ENCODE data around the gene CADPS. TPM values are rescaled to one million over a fixed set of nuclear protein-coding genes. Genes with fewer than 3 reads are reported as not detected.

The CADPS gene
- 0.11 TPM in 1 of 2 replicates, not detected in the other for total RNA-seq (2014; rRNA removed)
- 0.07 TPM for polyA plus RNA-seq (2012)

- DNase-seq (ENCODE audit: low read depth): no peak
These were observed at the start of gene CADPS for GRCh38 chr3:62874711-62875557. Gene CADPS (minus strand): TSS chr3:62875416. CDS start chr3:62875029, 387 bp downstream.

GRCh38 chr3:62923066-62923465 lies 47.9 kb upstream of the CADPS start:
- no peak for DNase-seq (ENCODE audit: low read depth)

DNA sequence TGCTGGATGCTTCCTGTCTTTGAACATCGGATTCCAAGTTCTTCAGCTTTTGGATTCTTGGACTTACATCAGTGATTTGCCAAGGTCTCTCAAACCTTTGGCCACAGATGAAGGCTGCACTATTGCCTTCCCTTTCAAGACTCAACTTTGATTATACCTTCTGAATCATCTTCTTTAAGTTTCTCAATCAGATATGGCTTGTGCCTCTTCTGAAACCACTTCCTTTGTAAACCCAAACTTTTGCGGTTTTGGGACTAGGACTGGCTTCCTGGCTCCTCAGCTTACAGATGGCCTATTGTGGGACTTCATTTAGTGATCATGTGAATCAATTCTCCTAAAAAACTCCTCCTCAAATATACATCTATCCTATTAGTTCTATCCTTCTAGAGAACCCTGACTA lies 47.1 kb upstream of the CADPS start:
- no peak for DNase-seq (ENCODE audit: low read depth)

DNA sequence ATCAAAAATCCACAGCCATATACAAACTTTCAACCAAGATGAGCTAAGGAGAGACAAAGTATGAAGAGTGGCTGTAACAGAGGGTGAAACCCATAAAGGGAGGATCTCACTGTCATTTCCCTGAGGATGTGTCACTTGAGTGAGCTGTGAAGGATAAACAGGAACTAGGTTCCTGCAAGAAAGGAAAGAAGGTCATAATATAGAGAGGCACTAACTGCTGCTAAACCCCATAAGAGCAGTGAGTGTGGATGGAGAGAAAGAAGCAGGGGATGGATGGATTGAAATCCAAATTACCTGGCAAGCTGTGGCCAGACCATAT lies 45.2 kb upstream of the CADPS start:
- no peak for DNase-seq (ENCODE audit: low read depth)

- DNase-seq (ENCODE audit: low read depth): no peak
These were observed 44.7 kb upstream of the CADPS start for GRCh38 chr3:62919784-62920465.

DNA sequence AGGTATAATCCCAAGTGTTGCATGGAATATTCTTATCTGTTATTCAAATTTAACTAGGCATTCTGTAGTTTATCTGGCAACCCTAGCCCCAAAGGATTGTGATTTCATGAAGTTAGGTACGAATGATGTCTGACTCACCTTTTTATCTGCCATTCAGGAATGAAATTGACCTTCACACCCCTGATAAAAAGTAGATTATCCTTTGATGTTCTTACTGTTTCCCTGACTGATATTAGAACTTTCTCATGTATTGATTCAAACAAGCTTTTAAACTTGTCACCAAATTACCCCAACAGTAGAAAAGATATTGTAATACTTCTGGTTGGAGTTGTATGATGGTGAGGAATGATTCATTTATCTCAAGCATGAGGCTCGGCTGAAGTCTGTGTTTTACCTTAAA lies 43.6 kb upstream of the CADPS start:
- no peak for DNase-seq (ENCODE audit: low read depth)

DNA sequence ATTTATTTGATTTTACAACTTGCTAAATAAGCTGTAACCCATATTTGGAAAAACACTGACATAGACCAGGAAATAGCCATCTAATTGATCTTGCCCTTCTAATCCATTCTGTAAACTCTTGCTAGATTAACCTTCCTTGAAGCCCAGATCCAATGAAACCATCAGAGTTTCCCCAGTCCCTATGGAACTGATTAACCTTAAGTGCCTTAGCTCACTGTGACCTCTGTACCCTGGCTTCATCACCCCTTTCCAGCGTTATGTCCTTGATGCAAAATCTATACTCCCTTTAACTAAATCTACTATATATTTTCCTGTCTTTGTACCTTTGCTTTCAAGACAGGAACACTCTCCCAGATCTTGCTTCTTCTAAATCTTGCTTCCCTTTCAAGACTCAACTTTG lies 42.9 kb upstream of the CADPS start:
- DNase-seq (ENCODE audit: low read depth): no peak

DNA sequence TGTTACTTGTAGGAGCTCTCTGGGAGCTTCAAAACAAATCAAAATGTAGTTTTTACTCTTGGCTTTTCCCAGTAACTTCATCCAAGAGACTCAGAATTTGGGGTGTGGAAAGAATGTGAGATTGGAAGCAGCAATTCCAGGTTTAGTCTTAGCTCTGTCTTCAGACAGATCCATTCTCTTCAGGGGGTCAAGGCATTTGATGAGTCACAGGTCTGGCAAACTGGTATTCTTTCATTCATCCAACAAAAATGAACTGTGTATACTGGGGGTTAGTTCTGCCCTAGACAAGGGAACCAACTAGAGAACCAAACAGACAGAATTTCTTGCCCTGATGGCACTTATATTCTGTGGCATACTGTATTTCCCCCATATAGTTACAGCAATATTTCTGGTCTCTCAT lies 36.3 kb upstream of the CADPS start:
- no peak for DNase-seq (ENCODE audit: low read depth)

DNA sequence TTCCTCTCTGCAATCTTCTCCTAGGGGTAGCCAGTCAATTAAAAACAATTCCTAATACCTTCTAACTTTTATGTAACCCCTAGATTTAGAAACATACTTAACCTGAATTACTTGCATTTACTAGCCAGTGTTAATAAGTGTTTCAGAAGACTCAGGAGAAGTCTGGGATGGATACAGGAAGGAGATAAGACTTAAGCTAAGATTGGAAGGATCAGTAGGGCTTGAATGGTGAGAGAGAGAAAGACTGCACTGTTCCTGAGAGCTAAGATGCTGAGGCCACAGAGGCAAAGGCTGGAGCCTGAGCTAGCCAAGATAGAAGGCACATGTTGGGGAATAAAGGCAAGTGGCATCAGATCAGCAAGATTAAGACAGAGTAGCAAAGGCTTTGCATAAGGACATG lies 30.1 kb upstream of the CADPS start:
- no peak for DNase-seq (ENCODE audit: low read depth)

- DNase-seq (ENCODE audit: low read depth): no peak
These were observed 23.6 kb upstream of the CADPS start for GRCh38 chr3:62898530-62899496.

DNA sequence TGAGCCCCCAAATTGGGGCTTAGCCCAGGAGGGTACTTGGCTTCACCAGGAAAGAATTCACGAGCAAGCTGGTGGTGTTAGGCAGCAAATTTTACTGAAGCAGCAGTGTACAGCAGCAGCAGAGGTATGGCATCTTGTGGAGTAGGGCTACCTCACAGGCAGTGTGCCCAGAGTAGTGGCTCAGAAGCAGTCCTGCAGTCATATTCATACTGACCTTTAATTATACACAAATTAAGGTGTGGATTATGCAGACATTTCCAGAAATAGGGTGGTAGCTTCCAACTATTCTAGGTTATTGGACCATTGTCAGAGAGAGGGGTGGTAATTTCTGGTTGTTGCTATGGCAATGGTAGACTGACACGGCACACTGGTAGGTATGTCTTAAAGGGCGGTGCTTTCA lies 20.7 kb upstream of the CADPS start:
- DNase-seq (ENCODE audit: low read depth): no peak

- DNase-seq (ENCODE audit: low read depth): no peak
These were observed 17.7 kb upstream of the CADPS start for GRCh38 chr3:62892951-62893350.

DNA sequence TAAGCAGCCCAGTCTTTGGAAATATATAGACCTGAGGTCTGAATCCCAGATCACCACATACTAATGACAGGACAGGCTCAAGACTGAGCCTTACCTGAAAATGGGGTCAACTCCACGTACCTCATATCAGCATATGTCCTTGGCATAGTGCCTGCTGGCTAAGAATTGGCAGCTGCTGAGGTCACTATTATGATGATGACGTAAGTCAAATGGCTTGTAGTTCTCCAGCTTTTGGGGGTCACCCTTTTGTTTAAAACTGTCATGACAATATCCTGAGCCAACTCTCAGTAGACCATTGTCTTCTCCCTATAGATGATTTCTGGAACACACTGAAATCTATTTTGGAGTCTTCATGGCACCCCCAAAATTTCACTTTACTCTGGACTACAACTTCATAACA lies 16.8 kb upstream of the CADPS start:
- no peak for DNase-seq (ENCODE audit: low read depth)

GRCh38 chr3:62888778-62889177 lies 13.6 kb upstream of the CADPS start:
- no peak for DNase-seq (ENCODE audit: low read depth)

DNA sequence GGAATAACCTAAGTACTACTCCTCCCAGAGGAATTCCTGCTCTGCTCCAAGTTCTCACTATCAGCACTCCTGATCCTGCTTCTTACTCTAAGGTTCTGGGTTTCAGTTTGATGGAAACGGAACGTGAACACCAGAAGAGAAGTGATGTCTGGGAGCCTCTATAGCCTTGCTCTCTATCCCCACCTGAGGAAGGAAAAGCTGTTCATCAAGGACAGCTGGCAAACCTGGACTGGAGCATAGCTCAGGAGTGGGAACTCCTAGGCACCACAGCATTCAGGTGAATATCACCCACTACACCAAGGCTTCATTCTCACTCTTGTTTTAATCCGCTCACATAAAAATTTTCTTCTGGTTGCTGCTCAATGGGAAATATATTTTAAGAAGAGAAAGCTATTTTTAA lies 13.0 kb upstream of the CADPS start:
- DNase-seq (ENCODE audit: low read depth): no peak

DNA sequence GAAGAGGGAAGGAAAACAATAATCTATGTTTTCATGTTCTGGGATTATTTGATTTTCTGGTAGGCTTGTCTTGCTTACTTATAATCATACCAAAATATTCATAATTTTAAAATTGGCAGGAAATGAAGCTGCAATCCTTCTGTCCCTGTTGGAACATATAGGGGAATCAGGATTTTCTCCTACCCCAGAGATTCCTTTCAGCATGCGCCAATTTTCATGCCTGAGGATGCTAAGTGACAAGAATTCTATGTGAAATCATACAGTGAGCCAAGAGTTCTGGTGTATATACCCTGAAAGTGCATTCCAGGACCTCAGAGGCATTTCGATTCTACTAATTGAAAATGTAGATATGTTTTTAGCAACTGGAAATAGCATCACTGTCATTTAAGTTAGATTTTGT lies 9.9 kb upstream of the CADPS start:
- no peak for DNase-seq (ENCODE audit: low read depth)

GRCh38 chr3:62884096-62884870 lies 9.1 kb upstream of the CADPS start:
- no peak for DNase-seq (ENCODE audit: low read depth)

DNA sequence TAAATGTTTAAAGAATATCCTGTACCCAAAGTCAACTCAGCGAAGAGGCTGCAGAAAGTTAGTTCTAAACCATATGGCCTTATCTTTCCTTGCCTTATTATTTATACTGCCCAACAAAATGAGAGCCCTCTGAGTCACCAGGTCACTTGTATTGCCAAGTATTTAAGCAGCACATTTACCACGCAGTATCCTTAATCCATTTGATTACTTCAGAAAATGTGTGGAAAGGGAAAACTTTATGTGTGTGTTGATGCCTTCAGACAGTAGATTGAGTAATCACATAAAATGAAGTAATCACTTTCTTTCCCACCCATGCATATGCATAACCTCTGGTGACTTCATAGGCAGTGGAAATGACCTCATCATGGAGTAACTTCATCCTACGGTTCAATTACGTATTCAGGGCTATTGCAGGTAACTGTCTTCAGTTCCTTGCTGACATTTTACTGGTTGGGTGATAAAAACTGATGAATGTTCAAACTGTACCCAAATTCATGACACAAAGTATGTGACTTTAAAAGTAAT lies 7.5 kb upstream of the CADPS start:
- DNase-seq (ENCODE audit: low read depth): no peak

GRCh38 chr3:62876064-62876463 lies 848 bp upstream of the CADPS start:
- DNase-seq (ENCODE audit: low read depth): peak; percentile 25

DNA sequence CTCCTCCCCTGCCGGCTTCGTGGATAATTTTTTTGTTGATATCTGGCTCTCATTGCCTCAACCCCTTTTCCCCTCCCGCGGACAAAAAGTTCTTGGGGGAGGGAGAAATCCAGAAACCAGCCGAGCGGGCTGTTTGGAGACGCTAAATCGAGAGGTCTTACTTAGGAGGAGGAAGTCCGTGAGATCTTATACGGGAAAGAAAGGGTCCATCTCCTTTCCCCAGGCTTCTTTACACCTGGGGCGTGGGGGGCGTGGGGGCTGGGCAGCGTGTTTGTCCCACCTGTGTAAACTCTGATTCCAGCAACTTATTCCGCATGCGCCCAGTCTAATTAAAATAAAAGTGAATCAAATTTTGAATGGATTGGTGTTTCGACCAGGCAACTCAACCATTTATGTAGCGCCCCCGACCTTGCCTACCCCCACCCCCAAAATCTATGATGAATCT lies 364 bp upstream of the CADPS start:
- DNase-seq (ENCODE audit: low read depth): no peak
